Endothelial cell of umbilical vein (primary cell): ENCODE data around the gene CDK12.
"Not testable (repeated sequence)": the region's sequence is repeated elsewhere in the genome, so short reads cannot be mapped to it uniquely, and the experiment has no call there.

Experiments
- CTCF ChIP-seq, 2 donors: IDR thresholded peaks; 1 replicate in 1 of 2; 2 replicates in 1 of 2; pipeline ENCODE4 v1.5.1; 2011; ENCODE audit warnings: low read length in 2 of 2, mild to moderate bottlenecking in 2 of 2, moderate library complexity in 2 of 2, control low read depth in 1 of 2, inconsistent platforms in 1 of 2, low read depth in 1 of 2; ENCODE audit not compliant: insufficient read depth in 1 of 2; ENCODE audit errors: extremely low read depth in 1 of 2
- MYC ChIP-seq: IDR thresholded peaks from one replicate; pipeline ENCODE4 v1.6.1; 2011; ENCODE audit warnings: mild to moderate bottlenecking, low read depth, low read length

DNA sequence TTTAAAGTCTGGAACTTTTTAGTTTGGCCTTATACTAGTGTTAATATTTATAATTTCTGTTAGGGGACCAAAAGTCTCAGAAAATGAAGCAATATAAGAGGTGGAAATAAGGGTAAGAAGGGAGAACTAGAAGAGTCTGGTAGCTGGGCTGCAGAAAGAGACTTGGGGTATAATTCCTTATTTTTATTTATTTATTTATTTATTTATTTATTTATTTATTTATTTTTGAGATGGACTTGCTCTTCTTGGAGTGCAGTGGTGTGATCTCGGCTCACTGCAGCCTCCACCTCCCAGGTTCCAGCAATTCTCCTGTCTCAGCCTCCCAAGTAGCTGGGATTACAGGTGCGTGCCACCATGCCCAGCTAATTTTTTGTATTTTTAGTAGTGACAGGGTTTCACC, 76.1 kb downstream of the CDK12 start:
- TF ChIP-seq CTCF (IDR thresholded peaks at IDR 0.05; ENCODE audit: extremely low read depth in 1 of 2, insufficient read depth in 1 of 2, low read depth in 1 of 2, low read length in 2 of 2); MYC: not testable (repeated sequence)
